GM18517 (cell line): ENCODE measurements around the gene ITGAL.
"Not testable (repeated sequence)": the region's sequence is repeated elsewhere in the genome, so short reads cannot be mapped to it uniquely, and the experiment has no call there.

Source experiments
- ATAC-seq: cut with Tn5 transposase; IDR thresholded peaks from one replicate; pipeline ENCODE4 v1.9.1; 2021; ENCODE audit warnings: mild to moderate bottlenecking, moderate library complexity; ENCODE audit not compliant: unreplicated experiment

The ITGAL gene

GRCh38 chr16:30472328-30472942, at the start of gene ITGAL:
Gene ITGAL, plus strand, starts transcription at chr16:30472742. Its CDS starts 96 bp downstream, at chr16:30472838.
- ATAC-seq: peak; percentile 48

GRCh38 chr16:30428055-30428454, 44.5 kb upstream of the ITGAL start:
- no peak for ATAC-seq

GRCh38 chr16:30429418-30429677, 43.2 kb upstream of the ITGAL start:
- no peak for ATAC-seq

- ATAC-seq: peak; percentile 93
Measured at GRCh38 chr16:30429678-30430427, 42.7 kb upstream of the ITGAL start, which contains the start of gene DCTPP1. Gene DCTPP1, minus strand, starts transcription at chr16:30430030. Its CDS starts 50 bp downstream, at chr16:30429980.

GRCh38 chr16:30430428-30430970, 42.0 kb upstream of the ITGAL start:
- ATAC-seq: no peak

GRCh38 chr16:30434852-30435251, 37.7 kb upstream of the ITGAL start:
- no peak for ATAC-seq

GRCh38 chr16:30437511-30438046, 35.0 kb upstream of the ITGAL start:
- ATAC-seq: no peak

- no peak for ATAC-seq
Measured at GRCh38 chr16:30438835-30439234, 33.7 kb upstream of the ITGAL start.

GRCh38 chr16:30439720-30440348, 32.7 kb upstream of the ITGAL start:
- ATAC-seq: no peak

- no peak for ATAC-seq
Measured at GRCh38 chr16:30443631-30444030, 28.9 kb upstream of the ITGAL start.

GRCh38 chr16:30444231-30445148, 28.1 kb upstream of the ITGAL start:
- no peak for ATAC-seq

GRCh38 chr16:30445149-30445407, 27.5 kb upstream of the ITGAL start:
- ATAC-seq: peak; percentile 13

- peak; percentile 63 for ATAC-seq
Measured at GRCh38 chr16:30445408-30446202, 26.9 kb upstream of the ITGAL start, which contains the start of gene SEPHS2. Gene SEPHS2, minus strand, starts transcription at chr16:30445874. Its CDS starts 147 bp downstream, at chr16:30445727.

- ATAC-seq: no peak
Measured at GRCh38 chr16:30446203-30446595, 26.3 kb upstream of the ITGAL start.

- ATAC-seq: no peak
Measured at GRCh38 chr16:30447512-30448226, 24.9 kb upstream of the ITGAL start.

- ATAC-seq: no peak
Measured at GRCh38 chr16:30449116-30449435, 23.5 kb upstream of the ITGAL start.

GRCh38 chr16:30452709-30453580, 19.6 kb upstream of the ITGAL start:
- ATAC-seq: not testable (repeated sequence)

GRCh38 chr16:30456302-30456701, 16.2 kb upstream of the ITGAL start:
- no peak for ATAC-seq
